Endothelial cell of hepatic sinusoid (primary cell): Measurements from ENCODE around the gene MAPK11.

ENCODE experiments used
- in situ Hi-C: cut with HindIII; loops from 2 replicates; pipeline ENCODE4 v1.10.0; 2017; ENCODE audit warnings: low sequenced_read_pairs

The MAPK11 gene

GRCh38 chr22:50264104-50264745 is 6.0 kb downstream of the MAPK11 start:
- in situ Hi-C loops = no loop called here

GRCh38 chr22:50262973-50263617 is 7.1 kb downstream of the MAPK11 start:
- in situ Hi-C loops = no loop called here

- in situ Hi-C loops = no loop called here
Measured at GRCh38 chr22:50262460-50262911, 7.7 kb downstream of the MAPK11 start.

GRCh38 chr22:50261615-50262459 is 8.3 kb downstream of the MAPK11 start, which contains the start of gene MAPK12:
Gene MAPK12 (minus strand): TSS chr22:50261683. CDS start chr22:50261509, 174 bp downstream.
- in situ Hi-C loops = no loop called here

GRCh38 chr22:50260801-50261614 is 9.2 kb downstream of the MAPK11 start:
- in situ Hi-C loops = no loop called here

- in situ Hi-C loops = no loop called here
Measured at GRCh38 chr22:50260434-50260800, 9.8 kb downstream of the MAPK11 start.

- in situ Hi-C loops = no loop called here
Measured at GRCh38 chr22:50259302-50259701, 10.9 kb downstream of the MAPK11 start.

- in situ Hi-C loops = no loop called here
Measured at GRCh38 chr22:50258361-50259292, 11.6 kb downstream of the MAPK11 start.

GRCh38 chr22:50257451-50258360 is 12.5 kb downstream of the MAPK11 start:
- in situ Hi-C loops = no loop called here

GRCh38 chr22:50257041-50257440 is 13.1 kb downstream of the MAPK11 start:
- in situ Hi-C loops = no loop called here

GRCh38 chr22:50256258-50256862 is 13.8 kb downstream of the MAPK11 start:
- in situ Hi-C loops = no loop called here

GRCh38 chr22:50255607-50256006 is 14.6 kb downstream of the MAPK11 start:
- in situ Hi-C loops = no loop called here

GRCh38 chr22:50255099-50255498 is 15.1 kb downstream of the MAPK11 start:
- in situ Hi-C loops = no loop called here

- in situ Hi-C loops = no loop called here
Measured at GRCh38 chr22:50253941-50254340, 16.2 kb downstream of the MAPK11 start.

- in situ Hi-C loops = no loop called here
Measured at GRCh38 chr22:50253046-50253915, 16.9 kb downstream of the MAPK11 start.

- in situ Hi-C loops = no loop called here
Measured at GRCh38 chr22:50252082-50253045, 17.8 kb downstream of the MAPK11 start.
